CD4-positive, alpha-beta T cell (primary cell): ENCODE data around the gene ITGA4. TPM values are rescaled to one million over a fixed set of nuclear protein-coding genes. Genes with fewer than 3 reads are reported as not detected.

Experiments used
- ATAC-seq: fragments of 200-7000 bp; cut with Tn5 transposase; one replicate; pipeline ENCODE4 v1.10.0; 2022; ENCODE audit warnings: mild to moderate bottlenecking; ENCODE audit not compliant: poor library complexity
- CTCF ChIA-PET: fragments of 350-600 bp; sonication (Branson Sonifier 250); formaldehyde crosslinking; loops from one replicate; lab custom pipeline; 2021; ENCODE audit warnings: antibody characterized with exemption, inconsistent platforms; lab: Charles Lee
- POLR2A ChIA-PET: fragments of 350-600 bp; sonication (Branson Sonifier 250); formaldehyde crosslinking; loops from one replicate; lab custom pipeline; 2021; ENCODE audit warnings: antibody characterized with exemption, inconsistent platforms; lab: Charles Lee
- DNase-seq, 14 experiments: peaks; one replicate each; pipeline ENCODE4 v3.0.0-alpha.2; 2013 to 2020; ENCODE audit warnings: mixed read lengths in 2 of 14
- H3K27ac ChIP-seq, 2 donors: one replicate each; pipeline versions ENCODE4 v1.5.1 to v1.7.0; 2013; ENCODE audit warnings: low read length in 2 of 2, low read depth in 1 of 2, mild to moderate bottlenecking in 1 of 2
- H3K27me3 ChIP-seq, 2 experiments: 1 replicate in 1 of 2; 2 replicates in 1 of 2; pipeline versions ENCODE4 v1.6.1 to v1.7.0; 2013; ENCODE audit warnings: low read length in 2 of 2, control low read depth in 1 of 2, mild to moderate bottlenecking in 1 of 2, moderate library complexity in 1 of 2; ENCODE audit not compliant: insufficient read depth in 2 of 2, control insufficient read depth in 1 of 2
- H3K36me3 ChIP-seq: one replicate; pipeline ENCODE4 v1.6.1; 2013; ENCODE audit warnings: low read length, control low read depth; ENCODE audit not compliant: insufficient read depth
- H3K4me1 ChIP-seq: one replicate; pipeline ENCODE4 v1.6.1; 2013; ENCODE audit warnings: low read length, control low read depth; ENCODE audit not compliant: insufficient read depth
- H3K4me3 ChIP-seq: one replicate; pipeline ENCODE4 v1.5.1; 2013; ENCODE audit warnings: mild to moderate bottlenecking, low read length, moderate library complexity
- H3K9me3 ChIP-seq, 2 experiments: 1 replicate in 1 of 2; 2 replicates in 1 of 2; pipeline versions ENCODE4 v1.6.1 to v1.7.0; 2013; ENCODE audit warnings: low read length in 2 of 2, mild to moderate bottlenecking in 2 of 2, control low read depth in 1 of 2, moderate library complexity in 1 of 2; ENCODE audit not compliant: control insufficient read depth in 1 of 2, insufficient read depth in 1 of 2
- H3K27ac Mint-ChIP-seq: one replicate; pipeline ENCODE4 v1.8.0; 2020; ENCODE audit warnings: mixed read lengths
- H3K27me3 Mint-ChIP-seq: one replicate; pipeline ENCODE4 v1.8.0; 2021; ENCODE audit warnings: mixed read lengths
- H3K36me3 Mint-ChIP-seq: one replicate; pipeline ENCODE4 v1.8.0; 2021; ENCODE audit warnings: low read depth, mixed read lengths
- H3K4me1 Mint-ChIP-seq: one replicate; pipeline ENCODE4 v1.8.0; 2021; ENCODE audit warnings: low read depth, mixed read lengths
- H3K4me3 Mint-ChIP-seq: one replicate; pipeline ENCODE4 v1.8.0; 2020; ENCODE audit warnings: mild to moderate bottlenecking, mixed read lengths
- H3K9me3 Mint-ChIP-seq: one replicate; pipeline ENCODE4 v1.8.0; 2020; ENCODE audit warnings: mixed read lengths
- intact Hi-C, 2 experiments: fragments of 100-400 bp; cut with DNase I in 1 of 2; cut with micrococcal nuclease in 1 of 2; formaldehyde crosslinking; loops; one replicate each; pipeline versions ENCODE4 v1.15.1 to v1.9.0; 2023 to 2025; cut with DNase I, micrococcal nuclease
- total RNA-seq, 174 experiments: library from RNA in 2 of 174; stranded (reverse) in 2 of 174; gene quantifications; one replicate each; pipeline ENCODE4 v1.2.3 and lab custom pipeline; 2021 to 2026
- TF ChIP-seq, protein P1 (sequence below): fragments of 200-600 bp; IDR thresholded peaks from one replicate; pipeline ENCODE4 v1.8.0; 2022; ENCODE audit warnings: antibody characterized with exemption, mild to moderate bottlenecking

ITGA4 gene
- total RNA-seq, 2 experiments from 2014 or later: 79.4 to 79.5 TPM

DNA sequence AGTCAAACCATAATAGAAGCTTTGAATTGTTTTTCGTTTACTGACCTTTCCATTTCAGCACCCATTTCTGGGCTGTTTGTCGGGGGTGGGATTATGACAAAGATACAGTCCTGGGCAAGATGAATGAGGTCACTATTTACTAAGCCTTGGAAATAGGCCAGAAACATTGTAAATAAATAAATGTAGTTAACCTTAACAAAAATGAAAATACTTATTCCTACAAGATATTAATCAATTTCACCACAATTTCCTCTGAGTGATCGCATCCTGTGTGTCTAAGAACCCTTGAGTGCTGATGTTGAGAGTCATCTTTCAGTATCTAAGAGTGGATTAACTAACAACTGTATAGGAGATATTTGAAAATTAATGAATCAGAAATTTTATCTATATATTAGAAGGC lies 14.0 kb downstream of the ITGA4 start:
- CTCF ChIA-PET: interaction anchor here (6.1 kb wide), 1 partner anchor 14 kb away, joined by 43 read pairs; the partner anchor contains the start of gene ITGA4
- peaks cover 75% of the 10 kb centered on the region for H3K4me1 Mint-ChIP-seq
- H3K4me3 ChIP-seq: no peak overlapping the region
- H3K36me3 Mint-ChIP-seq: peaks cover 86% of the 10 kb centered on the region
- no peaks in the 10 kb centered on the region for H3K27me3 Mint-ChIP-seq
- intact Hi-C loops: no loop called here
- H3K4me3 Mint-ChIP-seq: peak overlapping the region; percentile 55
- peak overlapping the region; percentile 23 to 37 for H3K27ac ChIP-seq
- ATAC-seq (peak; percentile 33), DNase-seq (peak in 3 of 14 experiments; percentile 49 to 62 (median 56))
- H3K27me3 ChIP-seq: no peaks in the 10 kb centered on the region
- peaks cover 28% of the 10 kb centered on the region for H3K4me1 ChIP-seq
- H3K27ac Mint-ChIP-seq: peak overlapping the region; percentile 87
- peaks cover 63% of the 10 kb centered on the region for H3K36me3 ChIP-seq
- H3K9me3 ChIP-seq: no peaks in the 10 kb centered on the region
- TF ChIP-seq, protein P1, sequence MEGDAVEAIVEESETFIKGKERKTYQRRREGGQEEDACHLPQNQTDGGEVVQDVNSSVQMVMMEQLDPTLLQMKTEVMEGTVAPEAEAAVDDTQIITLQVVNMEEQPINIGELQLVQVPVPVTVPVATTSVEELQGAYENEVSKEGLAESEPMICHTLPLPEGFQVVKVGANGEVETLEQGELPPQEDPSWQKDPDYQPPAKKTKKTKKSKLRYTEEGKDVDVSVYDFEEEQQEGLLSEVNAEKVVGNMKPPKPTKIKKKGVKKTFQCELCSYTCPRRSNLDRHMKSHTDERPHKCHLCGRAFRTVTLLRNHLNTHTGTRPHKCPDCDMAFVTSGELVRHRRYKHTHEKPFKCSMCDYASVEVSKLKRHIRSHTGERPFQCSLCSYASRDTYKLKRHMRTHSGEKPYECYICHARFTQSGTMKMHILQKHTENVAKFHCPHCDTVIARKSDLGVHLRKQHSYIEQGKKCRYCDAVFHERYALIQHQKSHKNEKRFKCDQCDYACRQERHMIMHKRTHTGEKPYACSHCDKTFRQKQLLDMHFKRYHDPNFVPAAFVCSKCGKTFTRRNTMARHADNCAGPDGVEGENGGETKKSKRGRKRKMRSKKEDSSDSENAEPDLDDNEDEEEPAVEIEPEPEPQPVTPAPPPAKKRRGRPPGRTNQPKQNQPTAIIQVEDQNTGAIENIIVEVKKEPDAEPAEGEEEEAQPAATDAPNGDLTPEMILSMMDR: no peak
- H3K9me3 Mint-ChIP-seq: no peaks in the 10 kb centered on the region
- POLR2A ChIA-PET: interaction anchor here (1.4 kb wide), 2 partner anchors 11 to 15 kb away, joined by 3 read pairs; no protein-coding TSS in a partner anchor

DNA sequence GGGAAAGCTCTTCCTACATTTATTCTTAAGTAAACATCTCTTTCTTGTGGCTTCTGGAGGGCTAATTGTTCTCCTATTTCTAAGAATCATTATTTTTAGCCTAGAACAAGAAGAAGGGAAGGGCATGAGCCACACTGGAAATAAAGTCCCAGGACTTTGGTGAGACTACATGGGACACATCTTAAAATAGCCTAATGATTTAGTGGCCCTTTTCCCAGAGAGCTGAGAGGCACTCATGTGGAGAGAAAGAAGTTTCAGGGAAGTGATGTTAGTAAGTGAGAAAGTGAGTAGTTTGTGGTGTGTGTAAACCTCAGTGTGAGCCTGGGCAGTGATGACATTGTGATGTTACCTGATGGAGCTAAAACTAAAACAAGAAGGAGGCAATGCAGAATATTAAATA lies 14.6 kb downstream of the ITGA4 start:
- Histone ChIP-seq H3K27ac (peak overlapping the region; percentile 12 to 37), H3K4me3 (no peak overlapping the region), H3K4me1 (peaks cover 28% of the 10 kb centered on the region), H3K36me3 (peaks cover 69% of the 10 kb centered on the region), H3K9me3 (no peaks in the 10 kb centered on the region), H3K27me3 (no peaks in the 10 kb centered on the region)
- Mint-ChIP-seq H3K27ac (peak overlapping the region; percentile 87), H3K27me3 (no peaks in the 10 kb centered on the region), H3K36me3 (peaks cover 92% of the 10 kb centered on the region), H3K4me1 (peaks cover 72% of the 10 kb centered on the region), H3K4me3 (peak overlapping the region; percentile 5), H3K9me3 (no peaks in the 10 kb centered on the region)
- DNase-seq: peak in 2 of 14 experiments; percentile 38 to 49
- POLR2A ChIA-PET: interaction anchor here (1.0 kb wide), 1 partner anchor 10 kb away, joined by 3 read pairs; no protein-coding TSS in a partner anchor
- CTCF ChIA-PET: no interaction called here
- no peak for ATAC-seq
- TF ChIP-seq, protein P1: no peak
- intact Hi-C loops: no loop called here

DNA sequence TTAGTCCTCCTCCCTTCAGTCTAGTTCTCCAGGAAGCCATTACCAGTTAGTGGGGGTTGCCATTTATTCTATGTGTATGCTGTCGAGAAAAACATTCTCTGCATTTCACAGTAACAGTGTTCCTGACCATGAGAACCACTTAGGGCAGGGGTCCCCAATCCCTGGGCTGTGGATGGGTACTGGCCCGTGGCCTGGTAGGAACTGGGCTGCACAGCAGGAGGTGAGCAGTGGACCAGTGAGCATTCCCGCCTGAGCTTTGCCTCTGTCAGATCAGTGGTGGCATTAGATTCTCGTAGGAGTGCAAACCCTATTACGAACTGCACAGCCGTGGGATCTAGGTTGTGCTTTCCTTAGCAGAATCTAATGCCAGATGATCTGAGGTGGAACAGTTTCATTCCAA lies 15.8 kb downstream of the ITGA4 start:
- intact Hi-C loops: no loop called here
- peak overlapping the region; percentile 87 for H3K27ac Mint-ChIP-seq
- CTCF ChIA-PET: interaction anchor here (0.9 kb wide), 1 partner anchor 16 kb away, joined by 5 read pairs; the partner anchor contains the start of gene ITGA4
- DNase-seq (no peak), ATAC-seq (no peak)
- H3K4me1 ChIP-seq: peaks cover 22% of the 10 kb centered on the region
- H3K4me3 Mint-ChIP-seq: peak overlapping the region; percentile 13
- no peaks in the 10 kb centered on the region for H3K9me3 Mint-ChIP-seq
- no peaks in the 10 kb centered on the region for H3K27me3 Mint-ChIP-seq
- H3K9me3 ChIP-seq: no peaks in the 10 kb centered on the region
- H3K36me3 ChIP-seq: peaks cover 72% of the 10 kb centered on the region
- peaks cover 63% of the 10 kb centered on the region for H3K4me1 Mint-ChIP-seq
- no peak overlapping the region for H3K4me3 ChIP-seq
- H3K27me3 ChIP-seq: no peaks in the 10 kb centered on the region
- POLR2A ChIA-PET: no interaction called here
- peaks cover 95% of the 10 kb centered on the region for H3K36me3 Mint-ChIP-seq
- TF ChIP-seq, protein P1: no peak
- peak overlapping the region in 1 of 2 donors; percentile 22 for H3K27ac ChIP-seq
